NCI-H748 treated with DMSO at 0.1 percent for 48 hours (cell line): ENCODE data around the gene ELOB.

Experiments
- DNase-seq: peaks from one replicate; lab custom pipeline; 2025; lab: John Stamatoyannopoulos, UW

Gene ELOB

GRCh38 chr16:2810651-2811050 lies 33.6 kb upstream of the ELOB start:
- no peak for DNase-seq

- no peak for DNase-seq
Observed at GRCh38 chr16:2809149-2809760, 32.2 kb upstream of the ELOB start.

GRCh38 chr16:2808181-2808580 lies 31.1 kb upstream of the ELOB start:
- DNase-seq = no peak

- DNase-seq = no peak
Observed at GRCh38 chr16:2806286-2806685, 29.2 kb upstream of the ELOB start.

GRCh38 chr16:2804728-2805127 lies 27.6 kb upstream of the ELOB start:
- no peak for DNase-seq

- DNase-seq = no peak
Observed at GRCh38 chr16:2803545-2804195, 26.6 kb upstream of the ELOB start.

GRCh38 chr16:2799859-2800226 lies 22.8 kb upstream of the ELOB start:
- DNase-seq = no peak

- DNase-seq = no peak
Observed at GRCh38 chr16:2799205-2799858, 22.3 kb upstream of the ELOB start.

- no peak for DNase-seq
Observed at GRCh38 chr16:2798723-2799204, 21.7 kb upstream of the ELOB start.

GRCh38 chr16:2795395-2796143 lies 18.5 kb upstream of the ELOB start:
- DNase-seq = no peak

GRCh38 chr16:2792940-2793339 lies 15.9 kb upstream of the ELOB start:
- DNase-seq = no peak

GRCh38 chr16:2791174-2791573 lies 14.1 kb upstream of the ELOB start:
- no peak for DNase-seq

GRCh38 chr16:2790631-2791030 lies 13.6 kb upstream of the ELOB start:
- no peak for DNase-seq

GRCh38 chr16:2787961-2788360 lies 10.9 kb upstream of the ELOB start:
- no peak for DNase-seq

GRCh38 chr16:2787406-2787805 lies 10.3 kb upstream of the ELOB start, which contains the start of gene PRSS33:
Gene PRSS33 (minus strand): TSS chr16:2787560. CDS start chr16:2786547, 1,013 bp downstream.
- DNase-seq = no peak

- no peak for DNase-seq
Observed at GRCh38 chr16:2786826-2787151, 9.7 kb upstream of the ELOB start.

GRCh38 chr16:2786061-2786825 lies 9.2 kb upstream of the ELOB start:
- no peak for DNase-seq

GRCh38 chr16:2785101-2785991 lies 8.3 kb upstream of the ELOB start:
- DNase-seq = no peak

GRCh38 chr16:2784358-2785100 lies 7.4 kb upstream of the ELOB start:
- DNase-seq = no peak
